CD4-positive, alpha-beta T cell (primary cell): ENCODE data around the gene CPB1. TPM values are rescaled to one million over a fixed set of nuclear protein-coding genes. Genes with fewer than 3 reads are reported as not detected.

ENCODE experiments used
- ATAC-seq: fragments of 200-7000 bp; cut with Tn5 transposase; one replicate; pipeline ENCODE4 v1.10.0; 2022; ENCODE audit warnings: mild to moderate bottlenecking; ENCODE audit not compliant: poor library complexity
- CTCF ChIA-PET: fragments of 350-600 bp; sonication (Branson Sonifier 250); formaldehyde crosslinking; loops from one replicate; lab custom pipeline; 2021; ENCODE audit warnings: antibody characterized with exemption, inconsistent platforms; lab: Charles Lee
- POLR2A ChIA-PET: fragments of 350-600 bp; sonication (Branson Sonifier 250); formaldehyde crosslinking; loops from one replicate; lab custom pipeline; 2021; ENCODE audit warnings: antibody characterized with exemption, inconsistent platforms; lab: Charles Lee
- DNase-seq, 14 experiments: peaks; one replicate each; pipeline ENCODE4 v3.0.0-alpha.2; 2013 to 2020; ENCODE audit warnings: mixed read lengths in 2 of 14
- H3K27ac ChIP-seq, 2 donors: one replicate each; pipeline versions ENCODE4 v1.5.1 to v1.7.0; 2013; ENCODE audit warnings: low read length in 2 of 2, low read depth in 1 of 2, mild to moderate bottlenecking in 1 of 2
- H3K27me3 ChIP-seq, 2 experiments: 1 replicate in 1 of 2; 2 replicates in 1 of 2; pipeline versions ENCODE4 v1.6.1 to v1.7.0; 2013; ENCODE audit warnings: low read length in 2 of 2, control low read depth in 1 of 2, mild to moderate bottlenecking in 1 of 2, moderate library complexity in 1 of 2; ENCODE audit not compliant: insufficient read depth in 2 of 2, control insufficient read depth in 1 of 2
- H3K36me3 ChIP-seq: one replicate; pipeline ENCODE4 v1.6.1; 2013; ENCODE audit warnings: low read length, control low read depth; ENCODE audit not compliant: insufficient read depth
- H3K4me1 ChIP-seq: one replicate; pipeline ENCODE4 v1.6.1; 2013; ENCODE audit warnings: low read length, control low read depth; ENCODE audit not compliant: insufficient read depth
- H3K4me3 ChIP-seq: one replicate; pipeline ENCODE4 v1.5.1; 2013; ENCODE audit warnings: mild to moderate bottlenecking, low read length, moderate library complexity
- H3K9me3 ChIP-seq, 2 experiments: 1 replicate in 1 of 2; 2 replicates in 1 of 2; pipeline versions ENCODE4 v1.6.1 to v1.7.0; 2013; ENCODE audit warnings: low read length in 2 of 2, mild to moderate bottlenecking in 2 of 2, control low read depth in 1 of 2, moderate library complexity in 1 of 2; ENCODE audit not compliant: control insufficient read depth in 1 of 2, insufficient read depth in 1 of 2
- H3K27ac Mint-ChIP-seq: one replicate; pipeline ENCODE4 v1.8.0; 2020; ENCODE audit warnings: mixed read lengths
- H3K27me3 Mint-ChIP-seq: one replicate; pipeline ENCODE4 v1.8.0; 2021; ENCODE audit warnings: mixed read lengths
- H3K36me3 Mint-ChIP-seq: one replicate; pipeline ENCODE4 v1.8.0; 2021; ENCODE audit warnings: low read depth, mixed read lengths
- H3K4me1 Mint-ChIP-seq: one replicate; pipeline ENCODE4 v1.8.0; 2021; ENCODE audit warnings: low read depth, mixed read lengths
- H3K4me3 Mint-ChIP-seq: one replicate; pipeline ENCODE4 v1.8.0; 2020; ENCODE audit warnings: mild to moderate bottlenecking, mixed read lengths
- H3K9me3 Mint-ChIP-seq: one replicate; pipeline ENCODE4 v1.8.0; 2020; ENCODE audit warnings: mixed read lengths
- CTCF ChIP-seq: fragments of 200-600 bp; IDR thresholded peaks from one replicate; pipeline ENCODE4 v1.8.0; 2022; ENCODE audit warnings: antibody characterized with exemption, mild to moderate bottlenecking
- intact Hi-C, 2 experiments: fragments of 100-400 bp; cut with DNase I in 1 of 2; cut with micrococcal nuclease in 1 of 2; formaldehyde crosslinking; loops; one replicate each; pipeline versions ENCODE4 v1.15.1 to v1.9.0; 2023 to 2025; cut with DNase I, micrococcal nuclease
- total RNA-seq, 174 experiments: library from RNA in 2 of 174; stranded (reverse) in 2 of 174; gene quantifications; one replicate each; pipeline ENCODE4 v1.2.3 and lab custom pipeline; 2021 to 2026

Gene CPB1
- total RNA-seq, 2 experiments from 2014 or later, result not detected

- Histone ChIP-seq H3K4me3 (no peak overlapping the region), H3K27me3 (peaks cover 0 to 4% of the 10 kb centered on the region in 2 experiments), H3K4me1 (no peaks in the 10 kb centered on the region), H3K27ac (no peak overlapping the region), H3K9me3 (no peaks in the 10 kb centered on the region), H3K36me3 (no peaks in the 10 kb centered on the region)
- Mint-ChIP-seq H3K4me1 (no peaks in the 10 kb centered on the region), H3K4me3 (no peak overlapping the region), H3K27me3 (peaks cover 50% of the 10 kb centered on the region), H3K9me3 (no peaks in the 10 kb centered on the region), H3K36me3 (no peaks in the 10 kb centered on the region), H3K27ac (no peak overlapping the region)
- ATAC-seq (no peak), DNase-seq (no peak)
- intact Hi-C loops, result no loop called here
- ChIA-PET CTCF (interaction anchor here (1.7 kb wide), 1 partner anchor 24 kb away, joined by 3 read pairs; no protein-coding TSS in a partner anchor), POLR2A (no interaction called here)
- TF ChIP-seq CTCF, result no peak
Measured at GRCh38 chr3:148901987-148902791, 74.6 kb downstream of the CPB1 start.

- H3K27me3 ChIP-seq, result peaks cover 0 to 4% of the 10 kb centered on the region in 2 experiments
- CTCF ChIA-PET, result no interaction called here
- no peak for TF ChIP-seq CTCF
- no peaks in the 10 kb centered on the region for H3K4me1 Mint-ChIP-seq
- no peaks in the 10 kb centered on the region for H3K9me3 Mint-ChIP-seq
- POLR2A ChIA-PET, result no interaction called here
- intact Hi-C loops, result no loop called here
- H3K9me3 ChIP-seq, result no peaks in the 10 kb centered on the region
- no peak overlapping the region for H3K4me3 ChIP-seq
- no peak overlapping the region for H3K4me3 Mint-ChIP-seq
- H3K4me1 ChIP-seq, result no peaks in the 10 kb centered on the region
- H3K27ac Mint-ChIP-seq, result no peak overlapping the region
- no peaks in the 10 kb centered on the region for H3K36me3 Mint-ChIP-seq
- DNase-seq (no peak), ATAC-seq (no peak)
- no peaks in the 10 kb centered on the region for H3K36me3 ChIP-seq
- H3K27me3 Mint-ChIP-seq, result peaks cover 48% of the 10 kb centered on the region
- H3K27ac ChIP-seq, result no peak overlapping the region
Measured at GRCh38 chr3:148903022-148903442, 75.4 kb downstream of the CPB1 start.

GRCh38 chr3:148903941-148904340 is 76.3 kb downstream of the CPB1 start:
- H3K4me1 Mint-ChIP-seq, result no peaks in the 10 kb centered on the region

More at GRCh38 chr3:148903941-148904340, 76.3 kb downstream of the CPB1 start:
- ChIA-PET CTCF (no interaction called here), POLR2A (no interaction called here)
- no peaks in the 10 kb centered on the region for H3K4me1 ChIP-seq
- no peak overlapping the region for H3K27ac ChIP-seq
- H3K27ac Mint-ChIP-seq, result no peak overlapping the region
- no peak overlapping the region for H3K4me3 Mint-ChIP-seq
- intact Hi-C loops, result no loop called here
- no peak for TF ChIP-seq CTCF
- no peaks in the 10 kb centered on the region for H3K36me3 Mint-ChIP-seq
- H3K4me3 ChIP-seq, result no peak overlapping the region
- peaks cover 4% of the 10 kb centered on the region in 2 experiments for H3K27me3 ChIP-seq
- ATAC-seq (no peak), DNase-seq (no peak)
- H3K9me3 ChIP-seq, result no peaks in the 10 kb centered on the region
- H3K27me3 Mint-ChIP-seq, result peaks cover 55% of the 10 kb centered on the region
- no peaks in the 10 kb centered on the region for H3K9me3 Mint-ChIP-seq
- H3K36me3 ChIP-seq, result no peaks in the 10 kb centered on the region
